H1 (cell line): ENCODE measurements around the gene SVOPL. TPM values are rescaled to one million over a fixed set of nuclear protein-coding genes. Genes with fewer than 3 reads are reported as not detected.

Source experiments
- CTCF ChIA-PET: fragments of 300-600 bp; sonication (Branson Sonifier 250); formaldehyde crosslinking; loops from one replicate; lab custom pipeline; 2021; ENCODE audit not compliant: partially characterized antibody; lab: Charles Lee
- POLR2A ChIA-PET: fragments of 300-600 bp; sonication (Branson Sonifier 250); formaldehyde crosslinking; loops from one replicate; lab custom pipeline; 2021; ENCODE audit warnings: inconsistent platforms; ENCODE audit not compliant: partially characterized antibody; lab: Charles Lee
- DNase-seq, 2 experiments: peaks; one replicate each; pipeline versions ENCODE4 v3.0.0 to v3.0.0-alpha.2; 2010 to 2022; ENCODE audit warnings: low spot score in 2 of 2, low read depth in 1 of 2, mixed read lengths in 1 of 2
- FAIRE-seq: peaks from 2 replicates; lab custom pipeline; 2011; peaks lifted over from hg19 to GRCh38; lab: Jason Lieb, UNC
- H2AFZ ChIP-seq: 2 replicates; pipeline ENCODE4 v1.8.1; 2012; ENCODE audit warnings: low read length, inconsistent platforms
- H2AK5ac ChIP-seq: 2 replicates; pipeline ENCODE4 v1.6.1; 2013; ENCODE audit warnings: low read depth, low read length
- H2BK120ac ChIP-seq: replicated peaks from 2 replicates; pipeline ENCODE3; 2013; ENCODE audit warnings: low read depth, low read length, inconsistent platforms
- H2BK12ac ChIP-seq: 2 replicates; pipeline ENCODE4 v1.6.1; 2013; ENCODE audit warnings: low read depth, low read length
- H2BK15ac ChIP-seq: 2 replicates; pipeline ENCODE4 v1.6.1; 2013; ENCODE audit warnings: low read length
- H2BK20ac ChIP-seq: 2 replicates; pipeline ENCODE4 v1.6.1; 2013; ENCODE audit warnings: low read length
- H2BK5ac ChIP-seq: 2 replicates; pipeline ENCODE4 v1.6.1; 2013; ENCODE audit warnings: low read depth, low read length
- H3K14ac ChIP-seq: 2 replicates; pipeline ENCODE4 v1.6.1; 2013; ENCODE audit warnings: inconsistent platforms; ENCODE audit not compliant: insufficient read length
- H3K18ac ChIP-seq: 2 replicates; pipeline ENCODE4 v1.6.1; 2013; ENCODE audit warnings: low read length; ENCODE audit errors: extremely low read depth
- H3K23ac ChIP-seq: 2 replicates; pipeline ENCODE4 v1.6.1; 2013; ENCODE audit warnings: inconsistent platforms; ENCODE audit not compliant: insufficient read length
- H3K23me2 ChIP-seq: 2 replicates; pipeline ENCODE4 v1.6.1; 2013; ENCODE audit warnings: low read depth, low read length
- H3K27ac ChIP-seq: 2 replicates; pipeline ENCODE4 v1.6.1; 2011; ENCODE audit warnings: low read depth, low read length, inconsistent platforms
- H3K27me3 ChIP-seq, 4 experiments: replicated peaks in 1 of 4; 1 replicate in 1 of 4; 2 replicates in 3 of 4; pipeline versions ENCODE4 v1.6.1 to v1.8.1; 2011 to 2013; ENCODE audit warnings: low read length in 3 of 4, mild to moderate bottlenecking in 3 of 4, inconsistent platforms in 2 of 4, mixed read lengths in 2 of 4, moderate library complexity in 1 of 4; ENCODE audit not compliant: control insufficient read depth in 3 of 4, insufficient read depth in 3 of 4; ENCODE audit errors: extremely low read depth in 1 of 4
- H3K36me3 ChIP-seq, 4 experiments: 2 replicates each; pipeline versions ENCODE4 v1.6.1 to v1.8.1; 2011 to 2013; ENCODE audit warnings: mild to moderate bottlenecking in 4 of 4, low read length in 3 of 4, moderate library complexity in 2 of 4, control low read depth in 1 of 4, inconsistent platforms in 1 of 4; ENCODE audit not compliant: insufficient read depth in 4 of 4, control insufficient read depth in 2 of 4
- H3K4ac ChIP-seq: replicated peaks from 2 replicates; pipeline ENCODE3; 2013; ENCODE audit warnings: low read length, low read depth, mixed read lengths, inconsistent platforms; ENCODE audit not compliant: insufficient read length
- H3K4me1 ChIP-seq, 4 experiments: replicated peaks in 1 of 4; 1 replicate in 1 of 4; 2 replicates in 3 of 4; pipeline versions ENCODE4 v1.6.1 to v1.8.1; 2011 to 2013; ENCODE audit warnings: low read length in 3 of 4, inconsistent platforms in 2 of 4, mixed read lengths in 1 of 4; ENCODE audit not compliant: insufficient read depth in 4 of 4, control insufficient read depth in 3 of 4
- H3K4me2 ChIP-seq, 2 experiments: 2 replicates each; pipeline versions ENCODE4 v1.6.1 to v1.8.1; 2011 to 2013; ENCODE audit warnings: low read depth in 2 of 2, low read length in 2 of 2, control low read depth in 1 of 2, inconsistent platforms in 1 of 2, mild to moderate bottlenecking in 1 of 2; ENCODE audit not compliant: insufficient read depth in 1 of 2
- H3K4me3 ChIP-seq, 4 experiments: fragments of 200-600, 300-600 bp in 1 of 4; sonication (generic), shearing (Covaris generic), sonication (Bioruptor Twin) in 1 of 4; 2 replicates each; pipeline versions ENCODE4 v1.5.1 to v1.8.1; 2011 to 2016; ENCODE audit warnings: low read length in 4 of 4, low read depth in 3 of 4, control low read depth in 2 of 4, inconsistent platforms in 2 of 4, mild to moderate bottlenecking in 2 of 4, mixed read lengths in 1 of 4, moderate library complexity in 1 of 4; ENCODE audit not compliant: insufficient read depth in 2 of 4; ENCODE audit errors: extremely low read depth in 1 of 4
- H3K56ac ChIP-seq: replicated peaks from 2 replicates; pipeline ENCODE3; 2013; ENCODE audit warnings: low read depth, mild to moderate bottlenecking, mixed read lengths, low read length, inconsistent platforms; ENCODE audit not compliant: insufficient read length
- H3K79me1 ChIP-seq: 2 replicates; pipeline ENCODE4 v1.6.1; 2013; ENCODE audit warnings: low read depth, low read length, control low read depth
- H3K79me2 ChIP-seq, 2 experiments: 2 replicates each; pipeline versions ENCODE4 v1.6.1 to v1.8.1; 2012 to 2013; ENCODE audit warnings: low read length in 2 of 2, mild to moderate bottlenecking in 2 of 2, inconsistent platforms in 1 of 2; ENCODE audit not compliant: insufficient read depth in 2 of 2, control insufficient read depth in 1 of 2
- H3K9ac ChIP-seq, 4 experiments: replicated peaks in 1 of 4; 1 replicate in 1 of 4; 2 replicates in 3 of 4; pipeline versions ENCODE4 v1.6.1 to v1.8.1; 2011 to 2013; ENCODE audit warnings: low read depth in 3 of 4, low read length in 3 of 4, control low read depth in 2 of 4, mild to moderate bottlenecking in 2 of 4, moderate library complexity in 2 of 4, inconsistent platforms in 1 of 4; ENCODE audit errors: extremely low read depth in 1 of 4
- H3K9me3 ChIP-seq, 2 experiments: 2 replicates each; pipeline versions ENCODE4 v1.6.1 to v1.8.1; 2012 to 2013; ENCODE audit warnings: mild to moderate bottlenecking in 2 of 2, moderate library complexity in 2 of 2, control low read depth in 1 of 2, inconsistent platforms in 1 of 2, low read depth in 1 of 2, low read length in 1 of 2, mixed read lengths in 1 of 2; ENCODE audit not compliant: insufficient read depth in 2 of 2
- H4K20me1 ChIP-seq, 2 experiments: replicated peaks in 1 of 2; 2 replicates each; pipeline versions ENCODE3 to v1.8.1; 2011 to 2013; ENCODE audit warnings: inconsistent platforms in 2 of 2, low read length in 2 of 2, mild to moderate bottlenecking in 1 of 2; ENCODE audit not compliant: insufficient read depth in 2 of 2, control insufficient read depth in 1 of 2
- H4K5ac ChIP-seq: 2 replicates; pipeline ENCODE4 v1.6.1; 2013; ENCODE audit warnings: low read length, low read depth, mixed read lengths, inconsistent platforms; ENCODE audit not compliant: insufficient read length
- H4K8ac ChIP-seq: 2 replicates; pipeline ENCODE4 v1.8.0; 2013; ENCODE audit warnings: mild to moderate bottlenecking, moderate library complexity, low read length, inconsistent platforms; ENCODE audit not compliant: insufficient read depth; ENCODE audit errors: extremely low read depth
- H4K91ac ChIP-seq: replicated peaks from 2 replicates; pipeline ENCODE3; 2013; ENCODE audit warnings: low read length, mixed read lengths, inconsistent platforms; ENCODE audit not compliant: insufficient read length
- HDAC6 ChIP-seq: IDR thresholded peaks from one replicate; pipeline ENCODE4 v1.7.1; 2012; ENCODE audit warnings: low read depth, mild to moderate bottlenecking, inconsistent platforms, low read length, moderate library complexity
- NRF1 ChIP-seq: IDR thresholded peaks from 2 replicates; pipeline ENCODE4 v1.6.1; 2011; ENCODE audit warnings: mild to moderate bottlenecking, low read depth, low read length, improper control_type of control experiment
- TAF1 ChIP-seq: IDR thresholded peaks from 2 replicates; pipeline ENCODE4 v1.6.1; 2011; ENCODE audit warnings: mild to moderate bottlenecking, low read depth, low read length
- WGBS, 2 experiments: shearing (Covaris generic) in 1 of 2; methylation state at CpG; one replicate each; pipeline versions ENCODE4 v1.1.6 to v1.1.7; 2013 to 2015; ENCODE audit warnings: low lambda C conversion rate in 2 of 2, mixed read lengths in 2 of 2, inconsistent platforms in 1 of 2, low coverage in 1 of 2, missing lambda C conversion rate in 1 of 2; ENCODE audit not compliant: insufficient replicate concordance in 2 of 2, insufficient coverage in 1 of 2, insufficient read length in 1 of 2; ENCODE audit errors: extremely low coverage in 1 of 2, missing lambda C conversion rate in 1 of 2; 5-methylcytosine and 5-hydroxymethylcytosine counted together
- polyA plus RNA-seq, 7 experiments: library from polyadenylated mRNA; depleted of rRNA in 3 of 7; stranded (reverse) in 5 of 7; unstranded in 2 of 7; fragments of >200 nt in 5 of 7; fragments of 200-250 nt in 2 of 7; gene quantifications; 1 replicate in 5 of 7; 2 replicates in 1 of 7; 4 replicates in 1 of 7; pipeline versions ENCODE4 v1.2.1 to v1.2.3, GENCODE V29; 2011 to 2013; ENCODE audit warnings: missing spikeins in 2 of 7, mixed read lengths in 2 of 7
- total RNA-seq: library from RNA; stranded (reverse); fragmentation: NEBNext Ultra II Directional; extraction: Animal tissue kit (Norgen Biotek cat#: 25700); gene quantifications from 2 replicates; pipeline ENCODE4 v1.2.1, GENCODE V29; 2021

Gene SVOPL
- total and polyA plus RNA-seq, 2 of the 8 experiments (the other 6 are each of a cell fraction or from before 2014, with no cell fraction given): 1.1 to 1.4 TPM

- Histone ChIP-seq H3K4me1 (no peaks in the 10 kb centered on the region), H2AK5ac (no peak overlapping the region), H3K4ac (no peak overlapping the region), H3K18ac (no peak overlapping the region), H2BK20ac (no peak overlapping the region), H3K9ac (no peak overlapping the region), H4K8ac (no peak overlapping the region), H3K27me3 (no peaks in the 10 kb centered on the region), H2BK5ac (no peak overlapping the region), H3K23me2 (no peaks in the 10 kb centered on the region), H2BK120ac (no peak overlapping the region), H3K79me2 (0 out of 4 replicates have a peak, but pooled peaks cover 0 to 3% of the 10 kb centered on the region in 2 experiments), H2BK15ac (no peak overlapping the region), H4K91ac (no peak overlapping the region), H4K5ac (no peak overlapping the region), H2BK12ac (no peak overlapping the region), H2AFZ (no peak overlapping the region), H3K36me3 (peaks cover 10 to 76% (median 52%) of the 10 kb centered on the region in 4 experiments), H3K27ac (no peak overlapping the region), H3K79me1 (no peaks in the 10 kb centered on the region), H3K4me3 (no peak overlapping the region), H3K4me2 (no peak overlapping the region), H3K9me3 (no peaks in the 10 kb centered on the region), H4K20me1 (no peaks in the 10 kb centered on the region), H3K14ac (no peak overlapping the region), H3K56ac (no peak overlapping the region), H3K23ac (no peak overlapping the region)
- DNase-seq (no peak), FAIRE-seq (no peak)
- ChIA-PET POLR2A (no interaction called here), CTCF (interaction anchor here (1.1 kb wide), 1 partner anchor 154 kb away, joined by 3 read pairs; no protein-coding TSS in a partner anchor)
- WGBS, 2 experiments: 94% methylated on average over 4 of the region's 4 CpGs; no CpG with 5 or more reads in 1 of the 2 experiments
- no peak for TF ChIP-seq HDAC6
- no peak for TF ChIP-seq NRF1
- TF ChIP-seq TAF1: no peak
Measured at GRCh38 chr7:138584696-138585095, 116.5 kb downstream of the SVOPL start.
